GM19043 (cell line): Measurements from ENCODE around the gene HCFC2.

Source experiments
- ATAC-seq: cut with Tn5 transposase; IDR thresholded peaks from one replicate; pipeline ENCODE4 v1.9.1; 2021; ENCODE audit warnings: low read depth; ENCODE audit not compliant: unreplicated experiment

The HCFC2 gene

DNA sequence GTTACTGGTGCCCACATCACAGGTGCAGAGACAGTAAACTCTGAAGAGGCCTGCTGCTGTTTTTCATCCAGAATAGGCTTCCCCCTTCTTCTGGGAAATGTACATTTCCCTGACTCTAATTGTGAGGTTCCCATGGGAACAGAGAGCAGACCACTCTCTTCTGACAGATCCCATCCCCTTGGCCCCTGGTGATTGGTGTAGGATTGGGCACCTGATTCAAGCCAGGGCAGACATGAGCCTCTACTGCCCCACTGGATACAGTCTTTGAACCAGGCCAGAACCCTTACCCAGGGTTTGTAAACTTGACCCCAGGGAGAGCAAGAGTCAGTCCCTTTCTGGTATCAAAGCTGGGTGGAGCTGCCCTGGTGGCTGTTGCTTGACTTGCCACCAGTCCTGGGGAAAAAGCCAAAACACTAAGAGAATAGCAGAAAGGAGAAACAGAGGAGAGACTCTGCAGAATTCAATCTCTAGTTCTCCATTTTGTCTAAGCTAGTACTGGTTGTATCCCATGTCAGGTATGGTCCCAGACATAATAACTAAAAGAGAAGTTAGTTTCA lies 88.4 kb downstream of the HCFC2 start:
- ATAC-seq, result no peak

DNA sequence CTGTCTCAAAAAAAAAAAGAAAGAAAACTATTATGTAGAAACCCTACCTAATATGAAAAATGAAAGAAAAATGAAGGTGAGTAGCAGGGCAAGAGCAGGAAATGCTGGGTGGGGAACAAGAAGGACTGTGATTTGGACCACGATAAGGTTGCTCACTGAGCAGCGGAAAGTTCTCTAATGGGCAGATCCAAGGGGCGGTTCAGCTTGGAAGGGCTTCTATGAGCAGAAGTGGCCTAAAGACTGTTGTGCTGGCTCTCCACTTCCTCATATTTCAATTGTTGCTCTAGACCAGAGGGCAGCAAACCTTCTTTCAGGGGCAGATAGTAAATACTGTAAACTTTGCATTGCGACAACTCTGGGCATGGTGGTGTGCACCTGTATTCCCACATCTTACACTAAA lies 90.0 kb downstream of the HCFC2 start:
- no peak for ATAC-seq

DNA sequence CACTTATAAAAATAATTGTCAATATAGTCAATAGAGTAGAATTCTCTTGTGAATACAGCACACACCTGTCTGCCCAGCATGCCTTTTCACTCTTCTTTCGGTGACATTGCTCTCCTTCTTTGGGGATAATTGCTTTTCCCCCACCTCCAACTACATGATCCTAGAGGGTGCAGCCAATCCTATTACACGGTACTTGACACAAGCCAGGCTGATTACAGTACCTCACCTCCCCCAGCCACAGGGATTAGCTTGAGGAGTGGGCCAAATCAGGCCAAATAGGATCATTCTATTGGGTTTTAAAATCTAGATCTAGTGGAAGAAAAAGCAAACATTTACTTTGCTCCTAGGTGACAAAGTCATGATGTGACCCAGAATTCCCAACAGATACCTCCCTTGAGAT lies 90.5 kb downstream of the HCFC2 start:
- ATAC-seq, result no peak
